Activated naive CD8-positive, alpha-beta T cell treated with anti-CD3 and anti-CD28 coated beads, Interleukin-2, amount 10 ng/mL, durations not matched to agents 7 days and 5 days (primary cell): ENCODE measurements around the gene SYT17. TPM values are rescaled to one million over a fixed set of nuclear protein-coding genes. Genes with fewer than 3 reads are reported as not detected.

Experiments used
- ATAC-seq: fragments of 150-1000 bp; cut with Tn5 transposase; one replicate; pipeline ENCODE4 v1.10.0; 2021; ENCODE audit warnings: low read depth, moderate library complexity
- POLR2A ChIA-PET: fragments of 350-600 bp; sonication (Branson Sonifier 250); formaldehyde crosslinking; loops from one replicate; lab custom pipeline; 2021; ENCODE audit warnings: antibody characterized with exemption; lab: Charles Lee
- DNase-seq: peaks from one replicate; pipeline ENCODE4 v3.0.0; 2021
- H3K27ac Mint-ChIP-seq: one replicate; pipeline ENCODE4 v1.8.0; 2022; ENCODE audit warnings: mild to moderate bottlenecking, mixed read lengths
- H3K27me3 Mint-ChIP-seq: one replicate; pipeline ENCODE4 v1.8.0; 2022; ENCODE audit warnings: mild to moderate bottlenecking, moderate library complexity, mixed read lengths
- H3K36me3 Mint-ChIP-seq: one replicate; pipeline ENCODE4 v1.8.0; 2021; ENCODE audit warnings: mild to moderate bottlenecking, mixed read lengths
- H3K4me1 Mint-ChIP-seq: one replicate; pipeline ENCODE4 v1.8.0; 2021; ENCODE audit warnings: mixed read lengths
- H3K4me3 Mint-ChIP-seq: one replicate; pipeline ENCODE4 v1.8.0; 2022; ENCODE audit warnings: mild to moderate bottlenecking, moderate library complexity, mixed read lengths
- H3K9me3 Mint-ChIP-seq: one replicate; pipeline ENCODE4 v1.8.0; 2021; ENCODE audit warnings: mixed read lengths
- total RNA-seq, 2 experiments: library from RNA; stranded (reverse); gene quantifications; one replicate each; pipeline ENCODE4 v1.2.3, GENCODE V29; 2021

The SYT17 gene
- total RNA-seq, 2 experiments from 2014 or later, result not detected

DNA sequence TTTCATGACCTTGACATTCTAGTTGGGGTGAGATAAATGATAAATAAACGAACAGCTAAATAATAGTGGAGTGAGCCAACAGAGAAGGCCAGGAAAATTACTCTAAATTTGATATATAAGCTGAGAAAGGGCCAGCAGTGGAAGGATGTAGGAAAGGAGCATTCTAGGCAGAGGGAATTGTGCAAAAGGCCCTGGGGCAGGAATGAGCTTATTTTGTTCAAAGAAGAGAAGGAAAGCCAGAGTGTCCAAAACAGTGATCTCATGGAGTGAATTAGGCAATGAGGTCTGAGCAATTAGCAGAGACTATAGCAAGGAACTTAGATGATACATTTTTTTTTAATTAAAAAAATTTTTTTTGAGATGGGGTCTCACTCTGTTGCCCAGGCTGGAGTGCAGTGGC is 74.1 kb downstream of the SYT17 start:
- no peaks in the 10 kb centered on the region for H3K27me3 Mint-ChIP-seq
- no peaks in the 10 kb centered on the region for H3K36me3 Mint-ChIP-seq
- no peak overlapping the region for H3K4me3 Mint-ChIP-seq
- H3K9me3 Mint-ChIP-seq, result peaks cover 9% of the 10 kb centered on the region
- ATAC-seq (no peak), DNase-seq (no peak)
- H3K4me1 Mint-ChIP-seq, result no peaks in the 10 kb centered on the region
- H3K27ac Mint-ChIP-seq, result no peak overlapping the region
- POLR2A ChIA-PET, result no interaction called here

DNA sequence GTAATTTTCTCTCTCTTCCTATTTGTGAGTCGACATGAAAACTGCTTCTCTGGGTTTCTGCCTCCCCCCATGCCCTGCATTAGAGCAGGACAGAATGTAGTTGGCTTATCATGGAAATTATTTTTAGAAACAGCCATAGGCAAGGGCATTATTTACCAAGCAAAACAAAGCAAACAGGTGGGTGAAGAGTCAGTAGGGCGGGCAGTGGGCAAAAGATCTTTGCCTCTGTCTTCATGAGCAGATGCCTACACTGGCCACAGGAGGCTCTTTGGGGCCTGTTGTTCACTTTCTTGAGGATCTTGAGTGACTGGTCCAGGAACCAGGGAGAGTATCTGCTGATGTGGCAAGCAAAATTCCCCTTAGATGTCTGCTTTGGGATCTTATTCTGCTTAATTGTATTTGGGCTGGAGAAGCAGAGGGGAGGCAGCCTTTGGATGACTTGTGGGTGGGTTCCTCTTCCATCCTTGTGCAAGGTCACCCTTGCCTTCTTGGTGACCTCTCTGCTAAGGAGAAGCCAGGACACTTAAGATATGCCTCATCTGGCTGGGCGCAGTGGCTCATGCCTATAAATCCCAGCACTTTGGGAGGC is 75.0 kb downstream of the SYT17 start:
- ATAC-seq, result no peak
- no peaks in the 10 kb centered on the region for H3K27me3 Mint-ChIP-seq

DNA sequence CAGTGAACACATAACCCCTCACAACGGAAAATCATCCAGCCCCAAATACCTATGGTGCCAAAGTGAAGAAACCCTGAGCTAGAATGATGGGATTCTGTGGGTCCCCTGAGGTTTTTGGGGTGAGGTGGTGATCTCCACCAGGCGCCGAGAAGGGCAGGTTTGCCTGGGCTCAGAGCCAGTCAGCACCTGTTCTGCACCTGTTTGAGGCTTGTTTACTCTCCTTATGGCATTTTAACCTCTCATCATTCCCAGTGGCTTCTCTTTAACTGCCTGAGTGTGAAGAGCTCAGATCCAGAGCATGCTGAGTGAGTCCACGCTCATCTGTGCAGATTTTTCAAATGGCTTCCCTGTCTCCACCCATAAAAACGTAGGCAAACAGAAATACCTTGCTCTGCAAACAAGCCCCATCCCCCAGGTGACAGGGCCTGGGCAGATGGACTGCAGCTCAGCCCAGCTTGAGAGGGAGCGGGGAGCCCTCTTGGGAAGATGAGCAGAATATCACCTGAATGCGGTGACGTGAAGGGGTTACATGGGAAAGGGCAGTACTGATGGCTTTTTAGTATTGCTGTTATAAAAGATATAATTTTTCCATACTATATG is 77.4 kb downstream of the SYT17 start:
- ATAC-seq (no peak), DNase-seq (no peak)
- no peaks in the 10 kb centered on the region for H3K27me3 Mint-ChIP-seq
- no peak overlapping the region for H3K4me3 Mint-ChIP-seq
- no peak overlapping the region for H3K27ac Mint-ChIP-seq
- H3K36me3 Mint-ChIP-seq, result no peaks in the 10 kb centered on the region
- no peaks in the 10 kb centered on the region for H3K4me1 Mint-ChIP-seq
- no peaks in the 10 kb centered on the region for H3K9me3 Mint-ChIP-seq
- POLR2A ChIA-PET, result no interaction called here

More for the DNA sequence above, 75.0 kb downstream of the SYT17 start:
- POLR2A ChIA-PET, result no interaction called here
- Mint-ChIP-seq H3K27ac (no peak overlapping the region), H3K9me3 (peaks cover 4% of the 10 kb centered on the region), H3K4me1 (no peaks in the 10 kb centered on the region), H3K36me3 (no peaks in the 10 kb centered on the region), H3K4me3 (no peak overlapping the region)
- no peak for DNase-seq

DNA sequence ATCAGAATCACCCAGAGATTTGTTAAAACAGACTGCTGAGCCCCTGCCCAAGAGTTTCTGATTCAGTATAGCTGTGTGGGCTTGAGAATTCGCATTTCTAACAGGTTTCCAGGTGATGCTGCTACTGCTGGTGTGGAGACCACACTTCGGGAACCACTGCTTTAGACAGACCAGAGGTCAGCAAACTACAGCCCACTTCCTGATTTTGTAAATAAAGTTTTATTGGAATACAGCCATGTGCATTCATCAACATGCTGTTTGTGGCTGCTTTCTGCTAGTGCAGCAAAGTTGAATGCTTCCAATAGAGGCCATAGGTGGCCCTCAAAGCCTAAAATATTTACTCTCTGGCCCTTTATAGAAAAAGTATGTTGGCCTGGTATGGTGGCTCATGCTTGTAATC is 84.9 kb downstream of the SYT17 start:
- Mint-ChIP-seq H3K36me3 (no peaks in the 10 kb centered on the region), H3K9me3 (no peaks in the 10 kb centered on the region), H3K4me1 (no peaks in the 10 kb centered on the region), H3K27ac (no peak overlapping the region), H3K27me3 (peaks cover 4% of the 10 kb centered on the region), H3K4me3 (no peak overlapping the region)
- ATAC-seq (no peak), DNase-seq (no peak)
- POLR2A ChIA-PET, result no interaction called here

DNA sequence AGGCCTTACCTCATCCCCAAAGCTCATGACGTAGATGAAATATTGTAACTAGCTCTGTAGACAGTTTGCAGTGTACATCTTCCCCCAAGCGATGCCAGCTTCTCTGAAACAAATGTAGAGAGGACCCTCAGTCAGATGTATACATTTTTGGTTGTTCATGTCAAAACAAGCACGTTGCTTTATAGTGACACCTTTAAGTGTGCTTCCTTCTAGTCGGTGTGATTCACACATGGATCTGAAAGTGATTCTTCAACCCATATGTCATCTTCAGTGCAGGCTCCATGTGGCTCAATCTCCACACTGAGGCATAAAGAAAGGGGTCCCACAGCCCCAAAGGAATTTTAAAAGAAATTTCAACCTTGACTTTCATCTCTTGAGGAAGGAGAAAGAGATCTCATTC is 86.6 kb downstream of the SYT17 start:
- peaks cover 4% of the 10 kb centered on the region for H3K27me3 Mint-ChIP-seq
- no peak for DNase-seq
- no peaks in the 10 kb centered on the region for H3K9me3 Mint-ChIP-seq
- ATAC-seq, result no peak
- no peaks in the 10 kb centered on the region for H3K36me3 Mint-ChIP-seq
- POLR2A ChIA-PET, result no interaction called here
- H3K4me3 Mint-ChIP-seq, result no peak overlapping the region
- no peaks in the 10 kb centered on the region for H3K4me1 Mint-ChIP-seq
- no peak overlapping the region for H3K27ac Mint-ChIP-seq

DNA sequence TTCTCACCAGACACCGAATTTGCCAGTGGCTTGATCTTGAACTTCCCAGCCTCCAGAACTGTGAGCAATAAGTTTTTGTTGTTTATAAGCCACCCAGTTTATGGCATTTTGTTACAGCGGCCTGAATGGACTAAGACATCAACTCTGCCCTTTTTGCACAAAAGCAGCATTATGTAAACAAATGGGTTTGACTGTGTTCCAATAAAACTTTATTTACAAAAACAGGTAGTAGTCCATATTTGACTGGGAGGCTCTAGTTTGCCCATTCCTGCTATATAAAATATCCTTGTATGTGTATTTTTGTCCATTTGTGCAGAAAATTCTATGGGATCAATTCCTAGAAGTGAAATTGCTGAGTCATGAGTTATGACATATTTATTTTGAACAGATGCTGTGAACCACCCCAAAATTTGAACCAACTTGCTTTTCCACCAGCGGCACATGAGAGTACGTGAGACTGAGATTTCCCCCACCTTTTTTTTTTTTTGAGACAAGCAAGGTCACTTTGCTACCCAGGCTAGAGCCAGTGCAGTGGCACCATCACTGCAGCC is 96.2 kb downstream of the SYT17 start:
- H3K36me3 Mint-ChIP-seq, result no peaks in the 10 kb centered on the region
- POLR2A ChIA-PET, result no interaction called here
- H3K4me1 Mint-ChIP-seq, result no peaks in the 10 kb centered on the region
- ATAC-seq (no peak), DNase-seq (no peak)
- H3K27ac Mint-ChIP-seq, result no peak overlapping the region
- H3K9me3 Mint-ChIP-seq, result peaks cover 14% of the 10 kb centered on the region
- no peak overlapping the region for H3K4me3 Mint-ChIP-seq
- peaks cover 3% of the 10 kb centered on the region for H3K27me3 Mint-ChIP-seq

DNA sequence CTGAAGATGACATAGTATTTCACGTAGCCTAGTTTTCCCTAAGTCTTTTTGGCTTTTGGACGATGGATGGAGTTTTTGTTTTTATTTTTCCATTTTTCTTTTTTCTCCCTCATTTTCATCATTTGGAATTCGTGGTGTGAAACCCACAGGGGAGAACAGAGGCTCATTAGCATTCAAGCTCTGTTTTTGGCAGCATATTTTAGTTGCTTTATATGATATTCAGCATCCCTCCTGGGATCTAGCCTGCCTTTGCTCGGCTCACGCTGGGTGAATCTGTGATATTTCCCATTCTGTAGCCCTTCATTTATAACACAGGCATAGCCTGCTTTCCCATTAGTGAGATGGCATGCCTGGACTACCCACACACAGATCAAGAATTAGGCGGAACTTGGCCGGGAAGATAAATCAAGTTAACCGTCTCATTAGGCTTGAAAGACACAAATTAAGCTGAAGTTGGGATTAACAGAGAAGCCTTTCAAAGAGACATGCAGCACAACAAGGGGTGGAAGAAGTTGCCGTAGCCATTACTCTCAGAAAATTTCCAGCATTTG is 97.4 kb downstream of the SYT17 start:
- Mint-ChIP-seq H3K27me3 (peaks cover 3% of the 10 kb centered on the region), H3K9me3 (peaks cover 14% of the 10 kb centered on the region), H3K4me1 (no peaks in the 10 kb centered on the region), H3K4me3 (no peak overlapping the region), H3K27ac (no peak overlapping the region), H3K36me3 (no peaks in the 10 kb centered on the region)
- POLR2A ChIA-PET, result no interaction called here
- ATAC-seq, result no peak
- DNase-seq, result no peak

DNA sequence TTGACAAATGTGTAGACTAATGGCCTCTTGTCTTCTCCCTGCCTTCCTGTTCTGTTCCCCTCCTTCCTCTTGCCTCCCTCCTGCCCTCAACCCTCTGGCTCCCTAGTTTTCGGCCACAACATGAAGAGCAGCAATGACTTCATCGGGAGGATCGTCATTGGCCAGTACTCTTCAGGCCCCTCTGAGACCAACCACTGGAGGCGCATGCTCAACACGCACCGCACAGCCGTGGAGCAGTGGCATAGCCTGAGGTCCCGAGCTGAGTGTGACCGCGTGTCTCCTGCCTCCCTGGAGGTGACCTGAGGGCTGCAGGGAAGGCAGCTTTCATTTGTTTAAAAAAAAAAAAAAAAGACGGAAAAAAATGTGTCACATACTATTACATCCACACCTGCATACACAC is 98.7 kb downstream of the SYT17 start:
- Mint-ChIP-seq H3K27me3 (peaks cover 3% of the 10 kb centered on the region), H3K4me3 (no peak overlapping the region), H3K4me1 (no peaks in the 10 kb centered on the region), H3K27ac (no peak overlapping the region), H3K9me3 (peaks cover 14% of the 10 kb centered on the region), H3K36me3 (no peaks in the 10 kb centered on the region)
- no peak for ATAC-seq
- no peak for DNase-seq
- POLR2A ChIA-PET, result no interaction called here

DNA sequence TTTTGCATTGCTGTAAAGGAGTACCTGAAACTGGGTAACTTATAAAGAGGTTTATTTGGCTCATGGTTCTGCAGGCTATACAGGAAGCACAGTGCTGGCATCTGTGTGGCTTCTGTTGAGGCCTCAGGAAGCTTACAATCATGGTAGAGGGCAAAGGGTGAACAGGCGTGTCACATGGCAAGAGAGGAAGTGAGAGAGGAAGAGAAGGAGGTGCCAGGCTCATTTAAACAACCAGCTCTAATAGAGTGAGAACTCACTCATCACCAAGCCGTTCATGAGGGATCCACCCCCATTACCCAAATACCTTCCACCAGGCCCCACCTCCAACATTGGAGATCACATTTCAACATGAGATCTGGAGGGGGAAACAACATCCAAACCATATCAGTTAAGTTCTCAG is 101.1 kb downstream of the SYT17 start:
- Mint-ChIP-seq H3K4me3 (no peak overlapping the region), H3K9me3 (peaks cover 14% of the 10 kb centered on the region), H3K36me3 (no peaks in the 10 kb centered on the region), H3K27ac (no peak overlapping the region), H3K27me3 (peaks cover 3% of the 10 kb centered on the region), H3K4me1 (no peaks in the 10 kb centered on the region)
- DNase-seq, result no peak
- POLR2A ChIA-PET, result no interaction called here
- no peak for ATAC-seq

DNA sequence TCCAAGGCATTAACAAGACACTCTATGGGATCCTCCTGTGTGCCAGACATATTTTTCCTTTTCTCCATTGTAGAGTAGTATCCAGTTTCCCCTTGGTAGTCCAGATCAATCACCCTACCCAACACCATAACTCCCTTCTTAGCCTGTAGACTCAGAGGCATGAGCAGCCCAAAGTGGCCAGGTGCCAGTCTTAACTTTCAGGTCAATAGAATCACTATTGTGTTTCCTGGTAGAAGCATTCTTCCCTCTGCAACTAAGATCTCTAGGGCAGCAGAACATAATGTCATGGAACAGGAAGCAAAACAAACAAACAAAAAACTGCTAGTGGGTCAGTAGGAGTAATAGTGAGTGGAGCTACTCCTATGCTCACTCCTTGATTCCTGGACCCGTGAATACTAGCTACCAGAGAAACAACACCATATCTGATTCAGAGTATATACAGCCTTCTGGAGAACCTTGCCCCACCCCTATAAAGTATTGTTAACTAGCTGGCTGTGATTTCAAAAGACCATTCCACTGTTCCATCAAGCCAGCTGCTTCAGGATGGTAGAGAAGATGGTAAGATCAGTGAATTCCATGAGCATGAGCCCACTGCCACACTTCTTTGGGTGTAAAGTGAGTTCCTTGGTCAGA is 106.2 kb downstream of the SYT17 start:
- Mint-ChIP-seq H3K4me1 (no peaks in the 10 kb centered on the region), H3K27ac (no peak overlapping the region)
- POLR2A ChIA-PET, result no interaction called here

DNA sequence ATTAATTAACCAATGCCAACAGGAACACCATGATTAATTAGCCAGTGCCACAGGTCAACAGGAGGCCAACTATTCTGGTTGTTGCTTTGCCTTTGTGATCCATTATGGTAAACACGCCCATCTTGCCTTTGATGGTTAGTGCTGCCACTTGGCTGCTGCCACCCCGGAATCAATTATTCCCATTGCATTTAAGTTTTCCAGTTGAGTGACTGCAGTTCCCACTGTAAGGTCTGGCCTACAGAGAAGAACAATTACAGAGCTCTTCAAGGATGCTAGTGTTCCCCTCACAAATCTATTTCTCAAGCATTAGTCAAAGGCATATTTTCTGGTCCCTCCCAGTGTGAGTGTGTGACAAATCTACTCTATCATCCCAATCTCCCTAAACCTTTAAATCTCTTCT is 110.4 kb downstream of the SYT17 start:
- POLR2A ChIA-PET, result no interaction called here
- Mint-ChIP-seq H3K9me3 (no peaks in the 10 kb centered on the region), H3K4me1 (no peaks in the 10 kb centered on the region), H3K4me3 (no peak overlapping the region), H3K27ac (no peak overlapping the region), H3K27me3 (no peaks in the 10 kb centered on the region), H3K36me3 (no peaks in the 10 kb centered on the region)
- ATAC-seq, result no peak
- DNase-seq, result no peak

More for the DNA sequence above, 106.2 kb downstream of the SYT17 start:
- H3K9me3 Mint-ChIP-seq, result no peaks in the 10 kb centered on the region
- H3K4me3 Mint-ChIP-seq, result no peak overlapping the region
- H3K36me3 Mint-ChIP-seq, result no peaks in the 10 kb centered on the region
- ATAC-seq (no peak), DNase-seq (no peak)
- no peaks in the 10 kb centered on the region for H3K27me3 Mint-ChIP-seq

DNA sequence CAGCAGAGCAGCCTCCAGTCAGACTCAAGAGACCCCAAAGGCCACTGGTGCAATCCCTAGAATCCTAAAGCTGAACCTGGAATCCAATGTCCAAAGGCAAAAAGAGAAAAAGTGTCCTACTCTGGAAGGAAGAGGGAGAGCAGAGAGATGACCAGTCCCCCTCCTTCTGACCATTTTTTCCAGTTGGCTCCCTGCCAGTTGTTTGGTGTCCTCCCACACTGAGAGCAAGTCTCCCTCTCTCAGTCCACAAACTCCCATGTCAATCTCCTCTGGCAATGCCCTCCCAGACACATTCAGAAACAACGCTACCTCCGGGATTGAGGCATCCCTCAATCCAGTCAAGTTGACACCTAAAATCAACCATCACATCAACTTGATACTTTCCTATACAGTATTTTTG is 113.2 kb downstream of the SYT17 start:
- no peak for ATAC-seq
- POLR2A ChIA-PET, result no interaction called here
- H3K4me1 Mint-ChIP-seq, result no peaks in the 10 kb centered on the region

DNA sequence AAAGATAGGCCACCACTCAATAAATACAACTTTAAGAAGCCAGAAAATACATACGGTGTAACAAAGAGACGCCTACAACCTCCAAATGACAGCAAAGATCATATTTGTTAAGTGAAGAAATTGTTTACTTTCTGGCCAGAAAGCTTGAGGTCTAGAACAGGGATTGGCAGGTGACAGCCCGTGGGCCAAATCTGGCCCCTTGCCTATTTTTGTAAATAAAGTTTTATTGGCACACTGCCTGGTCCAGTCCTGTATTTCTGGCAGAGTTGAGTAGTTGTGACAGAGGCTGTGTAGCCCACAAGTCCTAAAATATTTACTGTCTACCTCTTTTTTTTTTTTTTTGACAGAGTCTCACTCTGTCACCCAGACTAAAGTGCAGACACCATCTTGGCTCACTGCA is 114.1 kb downstream of the SYT17 start:
- H3K4me1 Mint-ChIP-seq, result no peaks in the 10 kb centered on the region
- ATAC-seq, result no peak
- H3K9me3 Mint-ChIP-seq, result no peaks in the 10 kb centered on the region
- POLR2A ChIA-PET, result no interaction called here
- H3K4me3 Mint-ChIP-seq, result no peak overlapping the region
- no peaks in the 10 kb centered on the region for H3K27me3 Mint-ChIP-seq
- H3K36me3 Mint-ChIP-seq, result no peaks in the 10 kb centered on the region
- H3K27ac Mint-ChIP-seq, result no peak overlapping the region
- DNase-seq, result no peak

More for the DNA sequence above, 113.2 kb downstream of the SYT17 start:
- no peak overlapping the region for H3K27ac Mint-ChIP-seq
- H3K36me3 Mint-ChIP-seq, result no peaks in the 10 kb centered on the region
- H3K9me3 Mint-ChIP-seq, result no peaks in the 10 kb centered on the region
- no peaks in the 10 kb centered on the region for H3K27me3 Mint-ChIP-seq
- no peak overlapping the region for H3K4me3 Mint-ChIP-seq
- DNase-seq, result no peak

DNA sequence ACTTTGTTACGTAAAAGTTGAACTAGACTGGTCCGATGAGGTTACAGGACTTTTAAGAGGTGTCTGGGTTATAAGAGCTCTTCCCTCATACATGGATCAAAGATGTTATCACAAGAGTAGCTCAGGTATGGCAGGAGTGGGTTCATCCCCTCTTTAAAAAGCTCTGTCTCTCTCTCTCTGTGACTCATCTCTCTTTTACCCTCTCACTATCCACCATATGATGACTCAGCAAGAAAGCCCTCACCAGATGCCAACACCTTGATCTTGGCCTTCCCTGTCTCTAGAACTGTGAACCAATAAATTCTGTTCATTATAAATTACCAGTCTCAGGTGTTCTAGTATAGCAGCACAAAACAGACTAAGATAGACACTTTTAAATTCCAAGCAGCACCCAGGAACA is 115.6 kb downstream of the SYT17 start:
- no peak overlapping the region for H3K4me3 Mint-ChIP-seq
- H3K4me1 Mint-ChIP-seq, result no peaks in the 10 kb centered on the region
- H3K36me3 Mint-ChIP-seq, result no peaks in the 10 kb centered on the region
- no peaks in the 10 kb centered on the region for H3K9me3 Mint-ChIP-seq
- H3K27me3 Mint-ChIP-seq, result no peaks in the 10 kb centered on the region
- no peak overlapping the region for H3K27ac Mint-ChIP-seq
- POLR2A ChIA-PET, result no interaction called here
- DNase-seq (no peak), ATAC-seq (no peak)
